Cardiac septum (tissue), 1 donor: ENCODE measurements around the gene CCL15. TPM values are rescaled to one million over a fixed set of nuclear protein-coding genes. Genes with fewer than 3 reads are reported as not detected.

ENCODE experiments used
- DNase-seq: peaks from one replicate; pipeline ENCODE4 v3.0.0-alpha.2; 2020; ENCODE audit warnings: low spot score
- intact Hi-C: fragments of 100-400 bp; cut with DNase I; formaldehyde crosslinking; loops from one replicate; pipeline ENCODE4 v1.14.0; 2022
- total RNA-seq: library from RNA; stranded (reverse); fragmentation: NEBNext Ultra II Directional; extraction: Animal tissue kit (Norgen Biotek cat#: 25700); gene quantifications from one replicate; pipeline ENCODE4 v1.2.1, GENCODE V29; 2021
- donor health status: DM: no; HTN: no; CAD: no.

The CCL15 gene
- total RNA-seq, 1 donor from 2014 or later = not detected

- intact Hi-C loops = no loop called here
- DNase-seq = no peak
Observed at GRCh38 chr17:35963663-35964062, 37.7 kb downstream of the CCL15 start.

- intact Hi-C loops = no loop called here
- DNase-seq = no peak
Observed at GRCh38 chr17:35953720-35954119, 47.6 kb downstream of the CCL15 start.

GRCh38 chr17:35949401-35949800, 52.0 kb downstream of the CCL15 start:
- intact Hi-C loops = loop anchor here (10.0 kb wide), 1 partner anchor 65 kb away; the partner anchor contains the start of gene CCL5
- no peak for DNase-seq

- intact Hi-C loops = loop anchor here (10.0 kb wide), 1 partner anchor 63 kb away; the partner anchor contains the start of gene CCL5
- no peak for DNase-seq
Observed at GRCh38 chr17:35948092-35948491, 53.3 kb downstream of the CCL15 start.

Other genes with a start within 250 kb of the CCL15 start
- 0.08 TPM for gene GAS2L2, start 248.3 kb downstream of the CCL15 start, total RNA-seq
- not detected for gene C17orf50, start 240.7 kb downstream of the CCL15 start, total RNA-seq
- 1.2 TPM for gene MMP28, start 205.9 kb downstream of the CCL15 start, total RNA-seq
- 140 TPM for gene TAF15, start 192.1 kb downstream of the CCL15 start, total RNA-seq
- gene HEATR9, start 132.7 kb downstream of the CCL15 start, total RNA-seq = not detected
- 2.6 TPM for gene CCL5, start 121.2 kb downstream of the CCL15 start, total RNA-seq
- gene RDM1, start 70.8 kb downstream of the CCL15 start, total RNA-seq = not detected
- not detected for gene LYZL6, start 57.8 kb downstream of the CCL15 start, total RNA-seq
- gene CCL16, start 20.1 kb downstream of the CCL15 start, total RNA-seq = not detected
- 6.7 TPM for gene CCL14, start 14.8 kb downstream of the CCL15 start, total RNA-seq
- gene CCL23, start 16.4 kb upstream of the CCL15 start, total RNA-seq = not detected
- 2.3 TPM for gene CCL18, start 62.7 kb upstream of the CCL15 start, total RNA-seq
- 0.86 TPM for gene CCL3, start 88.6 kb upstream of the CCL15 start, total RNA-seq
- gene CCL4, start 102.3 kb upstream of the CCL15 start, total RNA-seq = 0.81 TPM
- 3.3 TPM for gene TBC1D3B, start 175.1 kb upstream of the CCL15 start, total RNA-seq
- gene CCL3L1, start 195.2 kb upstream of the CCL15 start, total RNA-seq = not detected
- gene CCL4L2, start 209.5 kb upstream of the CCL15 start, total RNA-seq = not detected